ENCODE measurements around the gene PRDM12.

Gene PRDM12

DNA sequence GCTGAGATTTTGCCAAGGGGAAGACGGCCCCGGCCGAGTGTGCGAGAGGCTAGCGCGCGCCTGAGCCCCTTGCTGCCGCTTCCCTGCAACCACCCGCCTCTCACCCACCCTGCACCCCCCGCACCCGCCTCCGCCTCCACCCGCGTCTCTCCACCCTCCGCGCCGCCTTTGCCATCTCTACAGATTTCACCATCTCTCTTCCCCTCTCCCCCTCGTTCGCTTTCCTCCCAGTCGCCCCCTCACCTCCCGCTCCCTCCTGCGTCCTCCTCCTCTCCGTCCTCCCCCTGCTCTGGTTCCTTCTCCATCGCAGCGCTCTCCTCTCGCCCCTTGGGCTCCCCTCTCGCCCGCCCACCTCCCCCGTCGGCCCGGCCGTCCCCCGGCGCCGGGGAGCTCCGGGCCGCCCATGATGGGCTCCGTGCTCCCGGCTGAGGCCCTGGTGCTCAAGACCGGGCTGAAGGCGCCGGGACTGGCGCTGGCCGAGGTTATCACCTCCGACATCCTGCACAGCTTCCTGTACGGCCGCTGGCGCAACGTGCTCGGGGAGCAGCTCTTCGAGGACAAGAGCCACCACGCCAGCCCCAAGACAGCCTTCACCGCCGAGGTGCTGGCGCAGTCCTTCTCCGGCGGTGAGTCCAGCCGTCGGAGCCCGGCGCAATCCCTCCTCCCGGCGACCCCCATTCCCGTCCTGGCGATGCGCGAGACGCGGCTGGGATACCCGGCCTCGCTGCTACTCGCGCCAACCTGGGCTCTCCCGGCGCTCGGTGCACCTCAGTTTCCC is at the start of gene PRDM12:
TSS of gene PRDM12 (plus strand) at position 344 of the 778 bp plus-strand sequence. CDS start at position 404, 60 bp downstream.
- Histone ChIP-seq H3K4me3 (ENCODE audit: low read depth in 1 of 2, low read length in 2 of 2) (peak within 1 kb of the TSS in 1 of 2 donors; percentile 36), H3K27ac (ENCODE audit: low read length) (no peak within 1 kb of the TSS), H3K27me3 (ENCODE audit: low read depth, low read length) (peaks cover 72% of the 10 kb centered on the region), H3K4me1 (ENCODE audit: control insufficient read depth in 1 of 2, insufficient read depth in 2 of 2, low read length in 2 of 2) (peaks cover 0 to 70% of the 10 kb centered on the region in 2 donors), H3K9me3 (ENCODE audit: control insufficient read depth in 1 of 2, low read length in 2 of 2) (no peaks in the 10 kb centered on the region), H3K36me3 (ENCODE audit: control insufficient read depth in 1 of 2, insufficient read depth in 2 of 2, low read length in 2 of 2) (no peaks in the 10 kb centered on the region)

DNA sequence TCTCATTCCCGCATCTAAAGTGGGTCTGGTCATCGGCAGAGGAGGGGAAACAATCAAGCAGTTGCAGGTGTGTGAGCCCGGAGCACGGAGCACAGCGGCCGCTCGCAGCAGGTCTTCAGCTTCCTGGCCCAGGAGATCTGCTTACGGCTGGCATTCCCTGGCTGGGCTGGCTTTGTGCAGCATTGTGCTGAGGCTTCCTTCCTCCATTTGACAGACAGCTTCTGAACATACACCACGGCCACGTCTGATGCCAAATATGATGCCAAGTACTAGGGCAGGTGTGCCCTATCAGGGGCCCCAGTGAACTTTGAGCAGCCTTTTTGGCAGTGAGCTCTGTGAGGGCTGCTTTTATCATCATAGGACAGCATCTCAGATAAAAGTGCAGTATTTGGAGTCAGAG is 47.9 kb upstream of the PRDM12 start:
- Histone ChIP-seq H3K27ac (ENCODE audit: low read length) (no peak overlapping the region), H3K4me1 (ENCODE audit: control insufficient read depth in 1 of 2, insufficient read depth in 2 of 2, low read length in 2 of 2) (peaks cover 0 to 4% of the 10 kb centered on the region in 2 donors), H3K27me3 (ENCODE audit: low read depth, low read length) (no peaks in the 10 kb centered on the region), H3K4me3 (ENCODE audit: low read depth in 1 of 2, low read length in 2 of 2) (no peak overlapping the region), H3K9me3 (ENCODE audit: control insufficient read depth in 1 of 2, low read length in 2 of 2) (no peaks in the 10 kb centered on the region), H3K36me3 (ENCODE audit: control insufficient read depth in 1 of 2, insufficient read depth in 2 of 2, low read length in 2 of 2) (peaks cover 90 to 94% of the 10 kb centered on the region in 2 donors)

DNA sequence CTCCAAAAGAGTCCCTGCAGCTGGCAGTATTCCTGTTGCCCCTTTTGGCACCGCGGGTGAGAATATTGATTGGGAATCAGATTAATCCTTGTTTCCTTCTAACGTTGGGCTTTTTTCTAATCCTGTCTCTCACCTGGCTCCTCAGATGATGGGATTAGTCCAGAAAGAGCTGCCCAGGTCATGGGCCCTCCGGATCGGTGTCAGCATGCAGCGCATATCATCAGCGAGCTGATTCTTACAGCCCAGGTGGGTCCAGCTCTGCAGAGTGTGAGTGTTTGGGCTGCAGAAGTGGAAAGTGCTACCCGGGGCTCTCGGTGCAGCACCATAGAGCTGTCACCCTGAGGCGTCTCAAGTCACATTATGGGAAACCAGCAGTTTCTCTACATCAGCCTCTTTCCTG is 40.9 kb upstream of the PRDM12 start:
- Histone ChIP-seq H3K4me3 (ENCODE audit: low read depth in 1 of 2, low read length in 2 of 2) (no peak overlapping the region), H3K27ac (ENCODE audit: low read length) (no peak overlapping the region), H3K36me3 (ENCODE audit: control insufficient read depth in 1 of 2, insufficient read depth in 2 of 2, low read length in 2 of 2) (peaks cover 65 to 94% of the 10 kb centered on the region in 2 donors), H3K9me3 (ENCODE audit: control insufficient read depth in 1 of 2, low read length in 2 of 2) (no peaks in the 10 kb centered on the region), H3K27me3 (ENCODE audit: low read depth, low read length) (no peaks in the 10 kb centered on the region), H3K4me1 (ENCODE audit: control insufficient read depth in 1 of 2, insufficient read depth in 2 of 2, low read length in 2 of 2) (no peaks in the 10 kb centered on the region)

GRCh38 chr9:130624154-130624553 is 40.2 kb upstream of the PRDM12 start:
- Histone ChIP-seq H3K4me1 (ENCODE audit: control insufficient read depth in 1 of 2, insufficient read depth in 2 of 2, low read length in 2 of 2) (no peaks in the 10 kb centered on the region), H3K36me3 (ENCODE audit: control insufficient read depth in 1 of 2, insufficient read depth in 2 of 2, low read length in 2 of 2) (peaks cover 59 to 92% of the 10 kb centered on the region in 2 donors), H3K9me3 (ENCODE audit: control insufficient read depth in 1 of 2, low read length in 2 of 2) (no peaks in the 10 kb centered on the region), H3K27me3 (ENCODE audit: low read depth, low read length) (no peaks in the 10 kb centered on the region), H3K4me3 (ENCODE audit: low read depth in 1 of 2, low read length in 2 of 2) (no peak overlapping the region), H3K27ac (ENCODE audit: low read length) (no peak overlapping the region)

DNA sequence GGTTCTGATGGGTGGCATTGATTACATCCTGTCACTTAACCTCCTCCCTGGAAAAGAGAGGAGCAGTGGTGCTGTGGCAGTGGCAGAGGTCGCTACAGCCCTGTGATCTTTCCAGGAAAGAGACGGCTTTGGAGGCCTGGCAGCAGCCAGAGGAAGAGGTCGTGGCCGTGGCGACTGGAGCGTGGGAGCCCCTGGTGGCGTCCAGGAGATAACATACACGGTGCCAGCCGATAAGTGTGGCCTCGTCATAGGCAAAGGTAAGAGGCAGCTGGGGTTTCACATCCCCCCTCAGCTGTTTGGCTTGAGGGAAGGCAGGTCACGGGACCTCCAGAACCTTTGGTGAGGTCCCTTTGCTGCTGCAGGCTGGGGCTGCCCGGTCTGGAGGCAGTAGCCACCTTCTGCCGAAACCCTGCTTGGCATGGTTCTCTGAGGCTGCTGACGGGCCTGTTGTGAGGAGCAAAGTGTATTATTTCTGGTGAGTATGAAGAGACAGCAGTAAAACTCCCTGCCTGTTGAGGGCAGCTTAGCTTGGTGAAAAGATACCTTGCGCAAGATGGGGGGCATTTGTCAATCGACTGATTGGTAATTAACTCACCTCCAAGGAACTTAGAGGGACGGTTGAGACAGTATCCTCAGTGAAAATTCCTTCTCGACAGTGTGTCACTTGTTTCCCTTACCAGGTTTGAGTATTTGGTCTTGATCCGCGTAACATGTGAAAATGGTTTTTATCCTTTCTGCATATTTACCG is 38.0 kb upstream of the PRDM12 start:
- H3K9me3 ChIP-seq (ENCODE audit: control insufficient read depth in 1 of 2, low read length in 2 of 2), result no peaks in the 10 kb centered on the region
- H3K36me3 ChIP-seq (ENCODE audit: control insufficient read depth in 1 of 2, insufficient read depth in 2 of 2, low read length in 2 of 2), result peaks cover 54 to 93% of the 10 kb centered on the region in 2 donors
- H3K4me1 ChIP-seq (ENCODE audit: control insufficient read depth in 1 of 2, insufficient read depth in 2 of 2, low read length in 2 of 2), result no peaks in the 10 kb centered on the region
- no peaks in the 10 kb centered on the region for H3K27me3 ChIP-seq (ENCODE audit: low read depth, low read length)
- H3K4me3 ChIP-seq (ENCODE audit: low read depth in 1 of 2, low read length in 2 of 2), result no peak overlapping the region
- H3K27ac ChIP-seq (ENCODE audit: low read length), result no peak overlapping the region

DNA sequence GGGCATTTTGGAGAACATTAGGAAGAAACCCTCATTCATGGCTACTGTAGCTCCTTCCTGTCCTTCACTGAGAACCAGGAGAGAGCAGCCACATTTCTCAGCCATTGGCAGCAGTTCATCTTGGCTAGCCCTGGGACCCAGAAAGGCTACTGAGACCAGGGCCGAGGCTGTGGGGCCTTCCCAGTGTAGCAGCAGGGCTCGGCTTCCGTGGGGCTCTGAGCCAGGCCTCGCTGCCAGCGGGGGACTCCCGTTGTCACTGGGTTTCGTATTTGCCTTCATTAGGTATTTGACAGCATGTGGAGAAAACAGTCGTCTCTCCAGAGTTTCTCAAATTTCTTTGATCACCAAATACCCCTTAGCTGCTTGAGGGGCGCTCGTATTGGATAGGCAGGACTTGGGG is 37.3 kb upstream of the PRDM12 start:
- Histone ChIP-seq H3K27me3 (ENCODE audit: low read depth, low read length) (no peaks in the 10 kb centered on the region), H3K4me3 (ENCODE audit: low read depth in 1 of 2, low read length in 2 of 2) (no peak overlapping the region), H3K27ac (ENCODE audit: low read length) (no peak overlapping the region), H3K36me3 (ENCODE audit: control insufficient read depth in 1 of 2, insufficient read depth in 2 of 2, low read length in 2 of 2) (peaks cover 61 to 94% of the 10 kb centered on the region in 2 donors), H3K4me1 (ENCODE audit: control insufficient read depth in 1 of 2, insufficient read depth in 2 of 2, low read length in 2 of 2) (no peaks in the 10 kb centered on the region), H3K9me3 (ENCODE audit: control insufficient read depth in 1 of 2, low read length in 2 of 2) (no peaks in the 10 kb centered on the region)

DNA sequence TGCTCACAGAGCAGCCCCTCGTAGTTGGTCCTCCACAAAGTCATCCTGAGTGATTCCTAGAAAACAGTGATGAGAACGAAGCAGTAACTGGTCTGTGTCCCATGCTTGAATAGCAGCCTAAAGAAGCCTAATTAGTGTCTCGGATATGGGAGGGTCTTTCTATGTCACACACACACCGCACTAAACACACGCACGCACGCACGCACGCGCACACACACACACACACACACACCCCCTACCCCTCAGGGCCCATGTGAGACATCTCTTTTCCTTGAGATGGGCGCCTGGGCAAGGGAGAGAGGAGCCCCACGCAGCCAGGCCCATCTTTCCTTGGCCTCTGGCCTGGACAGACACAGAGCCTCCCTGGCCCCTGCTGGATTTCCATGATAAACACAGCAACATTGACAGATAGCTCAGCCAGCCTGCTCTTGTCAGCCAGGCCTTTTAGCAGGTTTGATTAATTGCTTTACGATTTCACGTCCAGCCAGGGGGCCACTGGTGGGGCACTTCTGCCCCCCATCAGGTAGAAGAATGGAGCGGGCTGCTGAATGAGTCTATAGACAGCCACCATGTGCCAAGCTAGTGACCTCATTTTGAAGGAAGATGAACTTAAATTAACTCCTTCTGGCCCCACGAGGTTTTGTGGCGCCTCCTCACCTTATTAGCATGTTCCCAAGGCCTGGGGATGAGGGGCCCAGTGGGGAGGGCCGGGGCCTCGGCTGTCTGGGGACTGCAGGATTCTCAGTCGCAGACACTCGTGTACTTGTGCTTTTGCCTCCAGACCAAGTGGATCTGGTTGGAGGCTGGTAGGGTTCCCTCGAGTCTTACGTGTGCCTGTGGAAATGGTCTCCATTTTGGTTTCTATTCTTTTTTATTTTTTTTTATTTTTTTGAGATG is 36.2 kb upstream of the PRDM12 start:
- H3K4me1 ChIP-seq (ENCODE audit: control insufficient read depth in 1 of 2, insufficient read depth in 2 of 2, low read length in 2 of 2), result no peaks in the 10 kb centered on the region

GRCh38 chr9:130629443-130630070 is 34.8 kb upstream of the PRDM12 start:
- H3K4me3 ChIP-seq (ENCODE audit: low read depth in 1 of 2, low read length in 2 of 2), result no peak overlapping the region
- H3K36me3 ChIP-seq (ENCODE audit: control insufficient read depth in 1 of 2, insufficient read depth in 2 of 2, low read length in 2 of 2), result peaks cover 54 to 94% of the 10 kb centered on the region in 2 donors
- no peaks in the 10 kb centered on the region for H3K4me1 ChIP-seq (ENCODE audit: control insufficient read depth in 1 of 2, insufficient read depth in 2 of 2, low read length in 2 of 2)
- no peaks in the 10 kb centered on the region for H3K9me3 ChIP-seq (ENCODE audit: control insufficient read depth in 1 of 2, low read length in 2 of 2)
- H3K27me3 ChIP-seq (ENCODE audit: low read depth, low read length), result no peaks in the 10 kb centered on the region
- H3K27ac ChIP-seq (ENCODE audit: low read length), result no peak overlapping the region

More for the DNA sequence above, 36.2 kb upstream of the PRDM12 start:
- H3K4me3 ChIP-seq (ENCODE audit: low read depth in 1 of 2, low read length in 2 of 2), result no peak overlapping the region
- H3K36me3 ChIP-seq (ENCODE audit: control insufficient read depth in 1 of 2, insufficient read depth in 2 of 2, low read length in 2 of 2), result peaks cover 61 to 96% of the 10 kb centered on the region in 2 donors
- H3K27me3 ChIP-seq (ENCODE audit: low read depth, low read length), result no peaks in the 10 kb centered on the region
- H3K27ac ChIP-seq (ENCODE audit: low read length), result no peak overlapping the region
- no peaks in the 10 kb centered on the region for H3K9me3 ChIP-seq (ENCODE audit: control insufficient read depth in 1 of 2, low read length in 2 of 2)

- H3K36me3 ChIP-seq (ENCODE audit: control insufficient read depth in 1 of 2, insufficient read depth in 2 of 2, low read length in 2 of 2), result peaks cover 56 to 94% of the 10 kb centered on the region in 2 donors
- H3K27ac ChIP-seq (ENCODE audit: low read length), result no peak overlapping the region
- no peak overlapping the region for H3K4me3 ChIP-seq (ENCODE audit: low read depth in 1 of 2, low read length in 2 of 2)
- H3K4me1 ChIP-seq (ENCODE audit: control insufficient read depth in 1 of 2, insufficient read depth in 2 of 2, low read length in 2 of 2), result no peaks in the 10 kb centered on the region
- H3K27me3 ChIP-seq (ENCODE audit: low read depth, low read length), result no peaks in the 10 kb centered on the region
- H3K9me3 ChIP-seq (ENCODE audit: control insufficient read depth in 1 of 2, low read length in 2 of 2), result no peaks in the 10 kb centered on the region
Measured at GRCh38 chr9:130630071-130630450, 34.3 kb upstream of the PRDM12 start.

- no peak overlapping the region for H3K4me3 ChIP-seq (ENCODE audit: low read depth in 1 of 2, low read length in 2 of 2)
- no peaks in the 10 kb centered on the region for H3K9me3 ChIP-seq (ENCODE audit: control insufficient read depth in 1 of 2, low read length in 2 of 2)
- H3K4me1 ChIP-seq (ENCODE audit: control insufficient read depth in 1 of 2, insufficient read depth in 2 of 2, low read length in 2 of 2), result no peaks in the 10 kb centered on the region
- H3K27me3 ChIP-seq (ENCODE audit: low read depth, low read length), result no peaks in the 10 kb centered on the region
- no peak overlapping the region for H3K27ac ChIP-seq (ENCODE audit: low read length)
- peaks cover 56 to 94% of the 10 kb centered on the region in 2 donors for H3K36me3 ChIP-seq (ENCODE audit: control insufficient read depth in 1 of 2, insufficient read depth in 2 of 2, low read length in 2 of 2)
Measured at GRCh38 chr9:130630506-130631330, 33.7 kb upstream of the PRDM12 start.
